GM18867 (cell line): ENCODE results near the gene GPX5.

Source experiments
- ATAC-seq: cut with Tn5 transposase; IDR thresholded peaks from one replicate; pipeline ENCODE4 v1.9.1; 2021; ENCODE audit warnings: mild to moderate bottlenecking, moderate library complexity; ENCODE audit not compliant: unreplicated experiment

GPX5 gene

GRCh38 chr6:28553986-28554881 lies 28.6 kb downstream of the GPX5 start:
- ATAC-seq, result no peak

GRCh38 chr6:28555136-28555535 lies 29.5 kb downstream of the GPX5 start:
- ATAC-seq, result no peak

GRCh38 chr6:28558629-28559028 lies 32.9 kb downstream of the GPX5 start:
- no peak for ATAC-seq

- no peak for ATAC-seq
Observed at GRCh38 chr6:28563430-28564095, 37.9 kb downstream of the GPX5 start.

GRCh38 chr6:28565823-28566526 lies 40.3 kb downstream of the GPX5 start:
- no peak for ATAC-seq

- ATAC-seq, result no peak
Observed at GRCh38 chr6:28566527-28567252, 41.0 kb downstream of the GPX5 start.

GRCh38 chr6:28567506-28567905 lies 41.8 kb downstream of the GPX5 start:
- ATAC-seq, result no peak

- ATAC-seq, result no peak
Observed at GRCh38 chr6:28568515-28569108, 42.9 kb downstream of the GPX5 start.

GRCh38 chr6:28569748-28570147 lies 44.1 kb downstream of the GPX5 start:
- no peak for ATAC-seq

- no peak for ATAC-seq
Observed at GRCh38 chr6:28580475-28580874, 54.8 kb downstream of the GPX5 start.

- no peak for ATAC-seq
Observed at GRCh38 chr6:28583463-28583862, 57.8 kb downstream of the GPX5 start.
